ENCODE data around the gene HMCES. TPM values are rescaled to one million over a fixed set of nuclear protein-coding genes. Genes with fewer than 3 reads are reported as not detected.

The HMCES gene
- total RNA-seq, 4 donors from 2014 or later = 11.3 to 32.6 (median 23.9) TPM

DNA sequence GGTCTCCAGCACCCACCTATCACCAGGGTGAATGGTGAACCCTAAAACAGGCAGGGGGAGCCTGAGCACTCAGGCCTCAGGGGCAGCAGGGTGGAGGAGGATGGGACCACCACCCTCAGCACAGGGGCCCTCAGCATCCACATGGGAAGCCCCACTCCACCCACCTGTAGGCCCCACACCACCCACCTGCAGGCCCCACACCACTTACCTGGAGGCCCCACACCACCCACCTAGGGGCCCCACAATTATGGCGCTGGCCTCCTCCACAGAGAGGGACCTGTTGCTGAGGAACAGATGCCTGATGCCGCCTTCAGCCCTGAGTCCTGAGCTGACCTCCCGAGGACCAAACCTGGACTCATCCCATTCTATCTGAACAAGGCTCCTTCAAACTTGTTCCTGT lies 46.7 kb downstream of the HMCES start:
- intact Hi-C loops (cut with DNase I; ENCODE audit: low total_unique reads) (loop anchor here (1.0 kb wide), 1 partner anchor 21 kb away; no protein-coding TSS in a partner anchor), in situ Hi-C loops (cut with MboI; ENCODE audit: low pct_ligation_motif_present in 1 of 4, low pct_unique_long_range_greater_than_20kb in 1 of 4, low sequenced_read_pairs in 3 of 4) (no loop called here)
- no peaks in the 10 kb centered on the region for H3K27me3 ChIP-seq
- no peak overlapping the region for H3K4me3 ChIP-seq
- TF ChIP-seq, protein P1, sequence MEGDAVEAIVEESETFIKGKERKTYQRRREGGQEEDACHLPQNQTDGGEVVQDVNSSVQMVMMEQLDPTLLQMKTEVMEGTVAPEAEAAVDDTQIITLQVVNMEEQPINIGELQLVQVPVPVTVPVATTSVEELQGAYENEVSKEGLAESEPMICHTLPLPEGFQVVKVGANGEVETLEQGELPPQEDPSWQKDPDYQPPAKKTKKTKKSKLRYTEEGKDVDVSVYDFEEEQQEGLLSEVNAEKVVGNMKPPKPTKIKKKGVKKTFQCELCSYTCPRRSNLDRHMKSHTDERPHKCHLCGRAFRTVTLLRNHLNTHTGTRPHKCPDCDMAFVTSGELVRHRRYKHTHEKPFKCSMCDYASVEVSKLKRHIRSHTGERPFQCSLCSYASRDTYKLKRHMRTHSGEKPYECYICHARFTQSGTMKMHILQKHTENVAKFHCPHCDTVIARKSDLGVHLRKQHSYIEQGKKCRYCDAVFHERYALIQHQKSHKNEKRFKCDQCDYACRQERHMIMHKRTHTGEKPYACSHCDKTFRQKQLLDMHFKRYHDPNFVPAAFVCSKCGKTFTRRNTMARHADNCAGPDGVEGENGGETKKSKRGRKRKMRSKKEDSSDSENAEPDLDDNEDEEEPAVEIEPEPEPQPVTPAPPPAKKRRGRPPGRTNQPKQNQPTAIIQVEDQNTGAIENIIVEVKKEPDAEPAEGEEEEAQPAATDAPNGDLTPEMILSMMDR (IDR thresholded peaks at IDR 0.05) = no peak
- TF ChIP-seq EP300 (IDR thresholded peaks at IDR 0.05; ENCODE audit: low read depth) = no peak
- TF ChIP-seq POLR2AphosphoS5 (IDR thresholded peaks at IDR 0.05) = no peak
- TF ChIP-seq POLR2A (IDR thresholded peaks at IDR 0.05) = no peak
- no peak for DNase-seq
- no peak overlapping the region for H3K27ac ChIP-seq
- no peaks in the 10 kb centered on the region for H3K36me3 ChIP-seq
- H3K9me3 ChIP-seq = no peaks in the 10 kb centered on the region
- H3K4me1 ChIP-seq = no peaks in the 10 kb centered on the region
- WGBS, 2 donors (ENCODE audit: low coverage in 1 of 2) = 100% methylated on average over 3 of the region's 3 CpGs; no CpG with 5 or more reads in 1 of the 2 donors

DNA sequence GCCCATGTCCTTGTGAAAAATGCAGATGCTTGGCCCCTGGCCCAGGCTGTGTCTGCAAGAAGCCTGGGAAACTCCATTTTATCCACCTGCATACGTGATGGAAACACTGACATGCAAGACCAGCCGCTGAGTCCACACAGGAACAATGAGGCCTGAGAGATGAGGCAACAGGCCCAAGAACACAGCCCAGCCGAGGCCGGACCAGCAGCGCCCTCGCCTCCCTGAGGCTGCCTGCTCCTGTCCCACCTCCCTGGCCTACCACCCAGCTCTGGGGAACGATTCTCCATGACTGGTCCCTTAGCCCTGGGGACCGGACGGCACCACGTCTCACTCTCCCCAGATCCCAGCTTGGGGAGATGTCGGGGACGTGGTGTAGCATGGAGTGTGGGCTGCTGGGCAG lies 47.5 kb downstream of the HMCES start:
- intact Hi-C loops (cut with DNase I; ENCODE audit: low total_unique reads) (no loop called here), in situ Hi-C loops (cut with MboI; ENCODE audit: low pct_ligation_motif_present in 1 of 4, low pct_unique_long_range_greater_than_20kb in 1 of 4, low sequenced_read_pairs in 3 of 4) (no loop called here)
- Histone ChIP-seq H3K27ac (no peak overlapping the region), H3K4me3 (no peak overlapping the region), H3K36me3 (no peaks in the 10 kb centered on the region), H3K9me3 (no peaks in the 10 kb centered on the region), H3K4me1 (no peaks in the 10 kb centered on the region), H3K27me3 (no peaks in the 10 kb centered on the region)
- TF ChIP-seq, protein P1 (IDR thresholded peaks at IDR 0.05) = no peak
- TF ChIP-seq EP300 (IDR thresholded peaks at IDR 0.05; ENCODE audit: low read depth) (no peak), POLR2A (IDR thresholded peaks at IDR 0.05) (no peak), POLR2AphosphoS5 (IDR thresholded peaks at IDR 0.05) (no peak)
- no peak for DNase-seq
- WGBS, 2 donors (ENCODE audit: low coverage in 1 of 2) = 93% methylated on average over 12 of the region's 12 CpGs; no CpG with 5 or more reads in 1 of the 2 donors

DNA sequence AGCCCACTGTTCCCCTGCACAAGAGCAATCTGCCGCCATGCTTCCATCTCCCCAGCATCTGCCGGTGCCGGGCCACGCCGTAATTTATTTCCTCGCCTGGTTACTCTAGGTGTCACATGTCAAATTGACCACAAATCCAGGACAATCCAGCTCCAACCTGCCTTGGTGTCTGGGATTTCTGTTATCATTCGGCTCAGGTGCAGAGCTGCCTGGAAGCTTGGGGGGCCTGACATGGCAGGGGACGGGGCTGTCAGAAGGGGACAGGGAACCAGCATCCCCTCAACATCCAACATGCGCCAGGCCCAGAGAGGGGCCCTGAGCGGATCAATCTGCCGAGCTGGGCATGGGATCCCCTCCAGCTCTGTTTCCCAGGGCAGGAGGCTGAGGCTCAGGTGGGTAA lies 47.9 kb downstream of the HMCES start:
- WGBS, 2 donors (ENCODE audit: low coverage in 1 of 2) = 90% methylated on average over 11 of the region's 11 CpGs; no CpG with 5 or more reads in 1 of the 2 donors
- Histone ChIP-seq H3K36me3 (no peaks in the 10 kb centered on the region), H3K27ac (no peak overlapping the region), H3K4me1 (no peaks in the 10 kb centered on the region), H3K9me3 (no peaks in the 10 kb centered on the region), H3K4me3 (no peak overlapping the region), H3K27me3 (no peaks in the 10 kb centered on the region)
- in situ Hi-C loops (cut with MboI; ENCODE audit: low pct_ligation_motif_present in 1 of 4, low pct_unique_long_range_greater_than_20kb in 1 of 4, low sequenced_read_pairs in 3 of 4) = no loop called here
- TF ChIP-seq, protein P1 (IDR thresholded peaks at IDR 0.05) = no peak
- no peak for TF ChIP-seq EP300 (IDR thresholded peaks at IDR 0.05; ENCODE audit: low read depth)
- DNase-seq = no peak
- intact Hi-C loops (cut with DNase I; ENCODE audit: low total_unique reads) = no loop called here

DNA sequence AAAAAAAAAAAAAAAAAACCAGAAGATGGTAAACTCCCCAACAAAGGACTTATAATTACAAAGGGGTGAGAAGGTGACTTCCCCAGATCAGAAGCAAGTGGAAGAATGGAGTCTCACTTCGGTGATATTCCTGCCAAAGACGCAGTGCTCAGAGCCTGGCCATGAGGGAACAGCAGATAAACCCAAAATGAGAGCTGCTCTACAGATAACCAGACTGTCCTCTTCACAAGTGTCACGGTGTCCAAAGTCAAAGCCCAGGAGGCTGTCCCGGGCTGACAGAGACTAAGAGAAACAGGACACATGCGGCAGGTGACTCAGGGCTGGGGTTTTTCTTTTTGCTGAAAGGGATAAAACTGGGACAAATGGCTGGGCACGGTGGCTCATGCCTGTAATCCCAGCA lies 48.8 kb downstream of the HMCES start:
- no peak for DNase-seq
- intact Hi-C loops (cut with DNase I; ENCODE audit: low total_unique reads) = no loop called here
- WGBS, 2 donors (ENCODE audit: low coverage in 1 of 2) = 82 to 98% methylated on average over 3 to 6 of the region's 6 CpGs
- Histone ChIP-seq H3K27me3 (no peaks in the 10 kb centered on the region), H3K4me1 (no peaks in the 10 kb centered on the region), H3K36me3 (no peaks in the 10 kb centered on the region), H3K27ac (no peak overlapping the region), H3K9me3 (no peaks in the 10 kb centered on the region), H3K4me3 (no peak overlapping the region)
- in situ Hi-C loops (cut with MboI; ENCODE audit: low pct_ligation_motif_present in 1 of 4, low pct_unique_long_range_greater_than_20kb in 1 of 4, low sequenced_read_pairs in 3 of 4) = no loop called here
- TF ChIP-seq, protein P1 (IDR thresholded peaks at IDR 0.05) = no peak
- TF ChIP-seq POLR2A (IDR thresholded peaks at IDR 0.05) = no peak
- TF ChIP-seq EP300 (IDR thresholded peaks at IDR 0.05; ENCODE audit: low read depth) = no peak
- no peak for TF ChIP-seq POLR2AphosphoS5 (IDR thresholded peaks at IDR 0.05)
